Right lobe of liver (tissue), 4 donors: Measurements from ENCODE around the gene NUDT1.

Experiments
- CTCF ChIP-seq, 4 donors: fragments of 200-600 bp in 3 of 4; fragments of 450-650 bp in 1 of 4; IDR thresholded peaks; one replicate each; pipeline versions ENCODE4 v1.5.1 to v1.8.0; 2016 to 2022; ENCODE audit warnings: antibody characterized with exemption in 4 of 4, mild to moderate bottlenecking in 2 of 4
- POLR2A ChIP-seq: fragments of 450-650 bp; IDR thresholded peaks from one replicate; pipeline ENCODE4 v1.6.1; 2017; ENCODE audit warnings: antibody characterized with exemption, mild to moderate bottlenecking
- donor health status: DM: no; HTN: no; CAD: no.
- donor health status: DM: no; HTN: no; CAD: no.
- donor health status: DM: no; HTN: yes; CAD: no.

DNA sequence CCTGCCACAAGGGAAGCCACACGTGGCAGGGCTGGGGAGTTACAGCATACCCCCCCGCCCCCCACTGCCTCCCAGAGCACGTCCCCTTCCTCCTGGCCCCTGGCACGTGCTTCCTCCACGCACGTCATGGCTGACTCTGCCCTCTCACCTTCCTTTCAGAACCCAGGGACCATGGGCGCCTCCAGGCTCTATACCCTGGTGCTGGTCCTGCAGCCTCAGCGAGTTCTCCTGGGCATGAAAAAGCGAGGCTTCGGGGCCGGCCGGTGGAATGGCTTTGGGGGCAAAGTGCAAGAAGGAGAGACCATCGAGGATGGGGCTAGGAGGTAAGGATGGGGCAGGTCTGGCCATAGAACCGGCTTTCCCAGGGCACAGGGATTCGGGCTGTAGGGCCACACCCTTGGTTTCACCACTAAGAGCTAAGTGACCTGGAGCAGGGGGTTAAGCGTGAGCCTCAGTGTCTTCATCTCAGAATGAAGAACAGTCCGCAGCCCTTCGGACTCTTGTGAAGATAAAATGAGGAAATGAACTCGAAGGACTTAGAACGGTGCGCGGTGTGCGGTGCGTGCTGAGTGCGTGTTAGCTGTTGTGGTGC is 2.5 kb downstream of the NUDT1 start:
- no peak for TF ChIP-seq CTCF (IDR thresholded peaks at IDR 0.05)
- no peak for TF ChIP-seq POLR2A
